GM18907 (cell line): ENCODE measurements around the gene DYNLT1.

Source experiments
- ATAC-seq: cut with Tn5 transposase; IDR thresholded peaks from one replicate; pipeline ENCODE4 v1.9.1; 2021; ENCODE audit warnings: mild to moderate bottlenecking, moderate library complexity; ENCODE audit not compliant: unreplicated experiment

Gene DYNLT1

DNA sequence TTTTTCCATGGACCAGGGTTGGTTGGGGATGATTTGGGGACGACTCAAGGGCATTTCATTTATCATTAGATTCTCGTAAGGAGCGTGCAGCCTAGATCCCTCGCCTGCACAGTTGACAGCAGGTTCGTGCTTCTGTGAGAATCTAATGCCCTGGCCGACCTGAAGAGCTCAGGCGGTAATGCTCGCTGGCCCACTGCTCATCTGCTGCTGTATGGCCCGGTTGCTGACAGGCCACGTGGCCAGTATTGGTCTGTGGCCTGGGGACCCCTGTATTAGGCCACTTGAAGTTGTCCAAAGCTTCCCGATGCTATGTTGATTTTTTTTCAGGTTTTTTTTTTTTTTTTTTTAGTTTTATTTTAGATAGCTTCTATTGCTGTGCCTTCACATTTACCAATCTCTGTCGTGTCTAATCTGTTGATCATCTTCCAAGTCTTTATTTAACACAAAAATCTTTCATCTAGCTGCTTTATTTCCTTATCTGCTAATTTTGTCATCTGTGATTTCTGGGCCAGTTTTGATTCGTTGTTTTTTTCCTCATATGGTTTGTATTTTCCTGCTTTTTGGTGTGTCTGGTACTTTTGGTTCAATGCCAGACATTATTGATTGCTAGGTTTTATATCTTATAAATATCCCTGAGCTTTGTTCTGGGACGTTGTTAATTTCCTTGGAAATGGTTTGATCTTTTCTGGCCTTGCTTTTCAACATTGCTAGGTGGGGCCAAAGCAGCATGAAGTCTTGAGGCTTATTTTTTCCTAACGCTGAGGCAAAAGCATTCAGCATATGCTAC lies 41.1 kb downstream of the DYNLT1 start:
- no peak for ATAC-seq

- no peak for ATAC-seq
Measured at GRCh38 chr6:158599635-158600034, 44.9 kb downstream of the DYNLT1 start.

GRCh38 chr6:158597565-158597964 lies 47.0 kb downstream of the DYNLT1 start:
- no peak for ATAC-seq

DNA sequence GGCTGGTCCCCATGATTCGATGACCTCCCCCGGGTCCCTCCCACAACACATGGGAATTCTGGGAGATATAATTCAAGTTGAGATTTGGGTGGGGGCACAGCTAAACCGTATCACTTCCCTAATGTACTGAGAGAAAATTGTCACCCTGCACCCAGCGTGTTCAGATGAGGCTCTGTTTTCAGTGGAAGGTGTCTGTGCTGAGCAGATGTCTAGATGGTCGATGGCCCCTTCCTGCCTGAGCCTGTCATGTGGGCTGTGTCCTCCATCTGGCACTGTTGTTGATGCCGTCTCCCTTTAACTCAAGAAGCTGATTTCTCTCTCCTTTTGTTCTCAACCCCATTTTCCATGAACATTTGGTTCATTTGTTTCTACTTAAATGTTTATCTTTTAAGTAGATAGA lies 47.7 kb downstream of the DYNLT1 start:
- no peak for ATAC-seq

GRCh38 chr6:158595223-158595622 lies 49.3 kb downstream of the DYNLT1 start:
- ATAC-seq, result no peak

DNA sequence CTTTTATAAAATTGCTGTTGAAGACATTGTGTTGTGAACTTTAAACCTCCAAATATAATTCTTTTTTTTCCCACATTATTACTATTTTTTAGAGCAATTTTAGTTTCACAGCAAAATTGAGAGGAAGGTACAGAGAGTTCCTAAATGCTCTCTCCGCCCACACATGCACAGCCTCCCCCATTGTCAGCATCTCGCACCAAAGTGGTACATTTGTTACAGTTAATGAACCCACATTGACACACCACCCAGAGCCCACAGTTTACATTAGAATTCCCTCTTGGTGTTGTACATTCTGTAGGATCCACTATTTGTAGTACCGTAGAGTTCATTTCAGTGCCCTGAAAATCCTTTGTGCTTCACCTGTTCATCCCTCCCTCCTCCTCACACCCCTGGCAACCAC lies 50.9 kb downstream of the DYNLT1 start:
- no peak for ATAC-seq

GRCh38 chr6:158591810-158592209 lies 52.7 kb downstream of the DYNLT1 start:
- no peak for ATAC-seq

- ATAC-seq, result no peak
Measured at GRCh38 chr6:158591134-158591809, 53.3 kb downstream of the DYNLT1 start.

DNA sequence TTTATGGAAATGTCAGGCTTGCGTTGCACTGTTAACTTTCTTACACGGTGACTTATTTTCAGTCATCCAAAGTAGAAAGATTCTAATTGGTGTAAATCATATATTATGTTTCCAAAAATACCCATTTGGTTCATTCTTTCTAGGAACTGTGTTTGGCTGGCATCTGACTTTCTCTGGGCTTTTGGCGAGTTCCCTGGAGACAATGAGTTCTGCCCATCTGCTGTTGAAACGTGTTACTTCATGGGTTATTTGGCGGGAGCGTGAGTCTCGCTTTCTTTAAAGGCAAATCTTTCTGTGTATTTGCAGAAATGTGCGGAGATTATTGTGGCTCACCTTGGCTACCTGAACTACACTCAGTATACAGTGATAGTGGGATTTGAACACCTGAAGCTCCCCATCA lies 55.2 kb downstream of the DYNLT1 start:
- ATAC-seq, result no peak

GRCh38 chr6:158586652-158587051 lies 57.9 kb downstream of the DYNLT1 start:
- no peak for ATAC-seq
